ENCODE data around the gene PEG3. TPM values are rescaled to one million over a fixed set of nuclear protein-coding genes. Genes with fewer than 3 reads are reported as not detected.

PEG3 gene
- total and polyA plus RNA-seq, 2 donors, result 1.3 to 2.5 TPM

- Histone ChIP-seq H3K36me3 (ENCODE audit: control insufficient read depth in 2 of 2, insufficient read depth in 2 of 2, low read length in 1 of 2) (no peaks in the 10 kb centered on the region), H3K4me1 (ENCODE audit: control insufficient read depth in 2 of 2, insufficient read depth in 2 of 2, low read length in 2 of 2) (no peaks in the 10 kb centered on the region), H3K27ac (ENCODE audit: low read depth in 1 of 2, low read length in 1 of 2) (no peak overlapping the region), H3K4me3 (ENCODE audit: low read length in 2 of 2) (no peak overlapping the region), H3K9me3 (ENCODE audit: control insufficient read depth in 2 of 2, insufficient read depth in 1 of 2, low read length in 1 of 2) (peaks cover 29 to 37% of the 10 kb centered on the region in 2 donors), H3K27me3 (ENCODE audit: control insufficient read depth in 2 of 2, insufficient read depth in 1 of 2, low read length in 1 of 2) (peaks cover 0 to 23% of the 10 kb centered on the region in 2 donors)
- DNase-seq (ENCODE audit: low read depth in 6 of 9, low spot score in 9 of 9), result peak in 1 of 9 donors; percentile 1
- WGBS, result 46% methylated on average over 6 of the region's 6 CpGs
These were observed 3.5 kb downstream of the PEG3 start for GRCh38 chr19:56837004-56837403.

GRCh38 chr19:56836059-56836458 is 4.5 kb downstream of the PEG3 start:
- 85% methylated on average over 9 of the region's 9 CpGs for WGBS
- H3K27me3 ChIP-seq (ENCODE audit: control insufficient read depth in 2 of 2, insufficient read depth in 1 of 2, low read length in 1 of 2), result peaks cover 0 to 20% of the 10 kb centered on the region in 2 donors

GRCh38 chr19:56835401-56835800 is 5.1 kb downstream of the PEG3 start:
- H3K36me3 ChIP-seq (ENCODE audit: control insufficient read depth in 2 of 2, insufficient read depth in 2 of 2, low read length in 1 of 2), result no peaks in the 10 kb centered on the region
- H3K27me3 ChIP-seq (ENCODE audit: control insufficient read depth in 2 of 2, insufficient read depth in 1 of 2, low read length in 1 of 2), result peaks cover 0 to 14% of the 10 kb centered on the region in 2 donors
- H3K4me3 ChIP-seq (ENCODE audit: low read length in 2 of 2), result no peak overlapping the region
- DNase-seq (ENCODE audit: low read depth in 6 of 9, low spot score in 9 of 9), result no peak
- peaks cover 26 to 37% of the 10 kb centered on the region in 2 donors for H3K9me3 ChIP-seq (ENCODE audit: control insufficient read depth in 2 of 2, insufficient read depth in 1 of 2, low read length in 1 of 2)
- H3K4me1 ChIP-seq (ENCODE audit: control insufficient read depth in 2 of 2, insufficient read depth in 2 of 2, low read length in 2 of 2), result no peaks in the 10 kb centered on the region
- no peak overlapping the region for H3K27ac ChIP-seq (ENCODE audit: low read depth in 1 of 2, low read length in 1 of 2)

More at GRCh38 chr19:56836059-56836458, 4.5 kb downstream of the PEG3 start:
- Histone ChIP-seq H3K4me3 (ENCODE audit: low read length in 2 of 2) (no peak overlapping the region), H3K36me3 (ENCODE audit: control insufficient read depth in 2 of 2, insufficient read depth in 2 of 2, low read length in 1 of 2) (no peaks in the 10 kb centered on the region), H3K4me1 (ENCODE audit: control insufficient read depth in 2 of 2, insufficient read depth in 2 of 2, low read length in 2 of 2) (no peaks in the 10 kb centered on the region), H3K9me3 (ENCODE audit: control insufficient read depth in 2 of 2, insufficient read depth in 1 of 2, low read length in 1 of 2) (peaks cover 29 to 37% of the 10 kb centered on the region in 2 donors), H3K27ac (ENCODE audit: low read depth in 1 of 2, low read length in 1 of 2) (no peak overlapping the region)
- no peak for DNase-seq (ENCODE audit: low read depth in 6 of 9, low spot score in 9 of 9)

- DNase-seq (ENCODE audit: low read depth in 6 of 9, low spot score in 9 of 9), result no peak
- Histone ChIP-seq H3K9me3 (ENCODE audit: control insufficient read depth in 2 of 2, insufficient read depth in 1 of 2, low read length in 1 of 2) (peaks cover 20 to 31% of the 10 kb centered on the region in 2 donors), H3K27me3 (ENCODE audit: control insufficient read depth in 2 of 2, insufficient read depth in 1 of 2, low read length in 1 of 2) (peaks cover 0 to 8% of the 10 kb centered on the region in 2 donors), H3K27ac (ENCODE audit: low read depth in 1 of 2, low read length in 1 of 2) (no peak overlapping the region), H3K4me3 (ENCODE audit: low read length in 2 of 2) (no peak overlapping the region), H3K4me1 (ENCODE audit: control insufficient read depth in 2 of 2, insufficient read depth in 2 of 2, low read length in 2 of 2) (no peaks in the 10 kb centered on the region), H3K36me3 (ENCODE audit: control insufficient read depth in 2 of 2, insufficient read depth in 2 of 2, low read length in 1 of 2) (no peaks in the 10 kb centered on the region)
- 83% methylated on average over 5 of the region's 5 CpGs for WGBS
These were observed 5.8 kb downstream of the PEG3 start for GRCh38 chr19:56834564-56835375.

- no peaks in the 10 kb centered on the region for H3K27me3 ChIP-seq (ENCODE audit: control insufficient read depth in 2 of 2, insufficient read depth in 1 of 2, low read length in 1 of 2)
- H3K36me3 ChIP-seq (ENCODE audit: control insufficient read depth in 2 of 2, insufficient read depth in 2 of 2, low read length in 1 of 2), result no peaks in the 10 kb centered on the region
- H3K9me3 ChIP-seq (ENCODE audit: control insufficient read depth in 2 of 2, insufficient read depth in 1 of 2, low read length in 1 of 2), result peaks cover 5 to 10% of the 10 kb centered on the region in 2 donors
- no peak overlapping the region for H3K27ac ChIP-seq (ENCODE audit: low read depth in 1 of 2, low read length in 1 of 2)
- H3K4me3 ChIP-seq (ENCODE audit: low read length in 2 of 2), result no peak overlapping the region
- 87% methylated on average over 5 of the region's 5 CpGs for WGBS
- H3K4me1 ChIP-seq (ENCODE audit: control insufficient read depth in 2 of 2, insufficient read depth in 2 of 2, low read length in 2 of 2), result no peaks in the 10 kb centered on the region
- no peak for DNase-seq (ENCODE audit: low read depth in 6 of 9, low spot score in 9 of 9)
These were observed 8.1 kb downstream of the PEG3 start for GRCh38 chr19:56832352-56832928.

GRCh38 chr19:56831255-56831654 is 9.3 kb downstream of the PEG3 start:
- peaks cover 2% of the 10 kb centered on the region in 2 donors for H3K9me3 ChIP-seq (ENCODE audit: control insufficient read depth in 2 of 2, insufficient read depth in 1 of 2, low read length in 1 of 2)
- DNase-seq (ENCODE audit: low read depth in 6 of 9, low spot score in 9 of 9), result no peak
- no peaks in the 10 kb centered on the region for H3K36me3 ChIP-seq (ENCODE audit: control insufficient read depth in 2 of 2, insufficient read depth in 2 of 2, low read length in 1 of 2)
- 84% methylated on average over 2 of the region's 2 CpGs for whole genome bisulfite sequencing
- no peaks in the 10 kb centered on the region for H3K4me1 ChIP-seq (ENCODE audit: control insufficient read depth in 2 of 2, insufficient read depth in 2 of 2, low read length in 2 of 2)
- H3K27me3 ChIP-seq (ENCODE audit: control insufficient read depth in 2 of 2, insufficient read depth in 1 of 2, low read length in 1 of 2), result no peaks in the 10 kb centered on the region
- H3K27ac ChIP-seq (ENCODE audit: low read depth in 1 of 2, low read length in 1 of 2), result no peak overlapping the region
- no peak overlapping the region for H3K4me3 ChIP-seq (ENCODE audit: low read length in 2 of 2)

GRCh38 chr19:56829596-56829995 is 10.9 kb downstream of the PEG3 start:
- Histone ChIP-seq H3K27me3 (ENCODE audit: control insufficient read depth in 2 of 2, insufficient read depth in 1 of 2, low read length in 1 of 2) (no peaks in the 10 kb centered on the region), H3K4me1 (ENCODE audit: control insufficient read depth in 2 of 2, insufficient read depth in 2 of 2, low read length in 2 of 2) (no peaks in the 10 kb centered on the region), H3K9me3 (ENCODE audit: control insufficient read depth in 2 of 2, insufficient read depth in 1 of 2, low read length in 1 of 2) (peaks cover 2% of the 10 kb centered on the region in 2 donors), H3K4me3 (ENCODE audit: low read length in 2 of 2) (no peak overlapping the region), H3K36me3 (ENCODE audit: control insufficient read depth in 2 of 2, insufficient read depth in 2 of 2, low read length in 1 of 2) (no peaks in the 10 kb centered on the region), H3K27ac (ENCODE audit: low read depth in 1 of 2, low read length in 1 of 2) (no peak overlapping the region)
- WGBS, result 80% methylated on average over 6 of the region's 6 CpGs
- no peak for DNase-seq (ENCODE audit: low read depth in 6 of 9, low spot score in 9 of 9)

GRCh38 chr19:56827708-56828107 is 12.8 kb downstream of the PEG3 start:
- DNase-seq (ENCODE audit: low read depth in 6 of 9, low spot score in 9 of 9), result no peak
- H3K9me3 ChIP-seq (ENCODE audit: control insufficient read depth in 2 of 2, insufficient read depth in 1 of 2, low read length in 1 of 2), result peaks cover 5 to 7% of the 10 kb centered on the region in 2 donors

GRCh38 chr19:56823956-56824355 is 16.6 kb downstream of the PEG3 start:
- no peaks in the 10 kb centered on the region for H3K36me3 ChIP-seq (ENCODE audit: control insufficient read depth in 2 of 2, insufficient read depth in 2 of 2, low read length in 1 of 2)
- H3K27me3 ChIP-seq (ENCODE audit: control insufficient read depth in 2 of 2, insufficient read depth in 1 of 2, low read length in 1 of 2), result no peaks in the 10 kb centered on the region
- H3K9me3 ChIP-seq (ENCODE audit: control insufficient read depth in 2 of 2, insufficient read depth in 1 of 2, low read length in 1 of 2), result peaks cover 4 to 5% of the 10 kb centered on the region in 2 donors
- whole genome bisulfite sequencing, result 95% methylated on average over 6 of the region's 6 CpGs
- H3K27ac ChIP-seq (ENCODE audit: low read depth in 1 of 2, low read length in 1 of 2), result no peak overlapping the region
- no peak overlapping the region for H3K4me3 ChIP-seq (ENCODE audit: low read length in 2 of 2)
- H3K4me1 ChIP-seq (ENCODE audit: control insufficient read depth in 2 of 2, insufficient read depth in 2 of 2, low read length in 2 of 2), result no peaks in the 10 kb centered on the region
- DNase-seq (ENCODE audit: low read depth in 6 of 9, low spot score in 9 of 9), result no peak

More at GRCh38 chr19:56827708-56828107, 12.8 kb downstream of the PEG3 start:
- 91% methylated on average over 2 of the region's 2 CpGs for WGBS
- Histone ChIP-seq H3K4me3 (ENCODE audit: low read length in 2 of 2) (no peak overlapping the region), H3K4me1 (ENCODE audit: control insufficient read depth in 2 of 2, insufficient read depth in 2 of 2, low read length in 2 of 2) (no peaks in the 10 kb centered on the region), H3K27me3 (ENCODE audit: control insufficient read depth in 2 of 2, insufficient read depth in 1 of 2, low read length in 1 of 2) (no peaks in the 10 kb centered on the region), H3K36me3 (ENCODE audit: control insufficient read depth in 2 of 2, insufficient read depth in 2 of 2, low read length in 1 of 2) (no peaks in the 10 kb centered on the region), H3K27ac (ENCODE audit: low read depth in 1 of 2, low read length in 1 of 2) (no peak overlapping the region)

Measured in thymus (tissue), 11 donors.